Mucosa of rectum (tissue), 2 donors: ENCODE data around the gene BNIP2.
A peak's percentile ranks its signal among the peaks of the same experiment; 100 is the strongest.

Experiments used
- H3K27ac ChIP-seq, 2 donors: one replicate each; pipeline ENCODE4 v1.7.0; 2013; ENCODE audit warnings: inconsistent platforms in 2 of 2, low read depth in 2 of 2, low read length in 2 of 2
- H3K27me3 ChIP-seq, 2 donors: one replicate each; pipeline ENCODE4 v1.7.0; 2013; ENCODE audit warnings: low read length in 2 of 2; ENCODE audit not compliant: control insufficient read depth in 2 of 2, insufficient read depth in 2 of 2
- H3K36me3 ChIP-seq, 2 donors: one replicate each; pipeline ENCODE4 v1.7.0; 2013; ENCODE audit warnings: low read length in 2 of 2; ENCODE audit not compliant: control insufficient read depth in 2 of 2, insufficient read depth in 2 of 2
- H3K4me1 ChIP-seq, 2 donors: one replicate each; pipeline ENCODE4 v1.7.0; 2013; ENCODE audit warnings: low read length in 2 of 2, mild to moderate bottlenecking in 1 of 2; ENCODE audit not compliant: control insufficient read depth in 2 of 2, insufficient read depth in 2 of 2
- H3K4me3 ChIP-seq, 2 donors: one replicate each; pipeline ENCODE4 v1.7.0; 2013; ENCODE audit warnings: low read length in 2 of 2
- H3K9ac ChIP-seq, 2 donors: one replicate each; pipeline ENCODE4 v1.7.0; 2013; ENCODE audit warnings: low read length in 2 of 2, low read depth in 1 of 2, mild to moderate bottlenecking in 1 of 2
- H3K9me3 ChIP-seq, 2 donors: one replicate each; pipeline ENCODE4 v1.7.0; 2013; ENCODE audit warnings: low read length in 2 of 2; ENCODE audit not compliant: control insufficient read depth in 2 of 2
- donor health status: healthy.
- donor health status: Normal muscosa, but diverticular disease.

The BNIP2 gene

DNA sequence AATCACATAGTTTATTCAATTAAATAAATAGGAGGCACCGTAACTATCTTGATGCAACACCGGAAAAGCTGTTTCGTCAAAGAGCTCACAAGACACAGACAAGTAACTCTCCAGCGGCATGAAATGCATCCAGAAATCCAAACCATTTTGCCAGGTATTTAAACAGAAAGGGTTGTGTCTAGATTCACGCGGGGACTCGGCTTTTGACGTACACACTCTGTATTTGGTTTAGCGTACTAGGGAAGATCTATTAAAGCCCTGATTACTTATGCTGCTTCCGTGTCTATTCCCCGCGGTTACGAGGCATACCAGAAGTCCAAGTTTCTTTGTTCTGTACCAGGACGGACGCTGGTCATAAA lies 718 bp downstream of the BNIP2 start:
- Histone ChIP-seq H3K9ac (peak overlapping the region; percentile 98 to 100), H3K4me3 (peak overlapping the region; percentile 91 to 97), H3K27me3 (no peaks in the 10 kb centered on the region), H3K27ac (peak overlapping the region; percentile 100), H3K36me3 (peaks cover 2 to 5% of the 10 kb centered on the region in 2 donors), H3K9me3 (no peaks in the 10 kb centered on the region), H3K4me1 (peaks cover 11 to 21% of the 10 kb centered on the region in 2 donors)

DNA sequence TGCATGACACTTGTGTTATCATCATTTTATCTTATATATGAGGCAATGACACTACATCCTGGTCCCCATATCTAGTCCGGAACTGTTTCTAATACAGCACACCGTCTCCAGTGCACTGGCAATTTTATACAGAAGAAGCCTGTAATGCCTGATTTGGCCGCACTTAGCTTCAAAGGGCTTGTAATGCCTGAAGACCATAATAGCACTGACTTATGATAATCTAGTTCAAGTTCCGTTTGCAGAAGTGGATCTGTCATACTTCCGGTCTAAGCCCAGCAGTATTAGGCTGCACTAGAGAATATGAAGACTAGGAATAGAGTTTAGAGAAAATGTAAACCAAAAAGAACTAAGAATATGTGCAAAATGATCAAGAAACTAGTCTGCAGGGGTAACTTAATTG lies 1.3 kb downstream of the BNIP2 start:
- H3K9ac ChIP-seq = peak overlapping the region; percentile 98 to 100
- H3K4me1 ChIP-seq = peaks cover 11 to 21% of the 10 kb centered on the region in 2 donors
- H3K36me3 ChIP-seq = peaks cover 5 to 7% of the 10 kb centered on the region in 2 donors
- no peaks in the 10 kb centered on the region for H3K27me3 ChIP-seq
- no peaks in the 10 kb centered on the region for H3K9me3 ChIP-seq
- peak overlapping the region; percentile 100 for H3K27ac ChIP-seq
- H3K4me3 ChIP-seq = peak overlapping the region; percentile 91 to 97

DNA sequence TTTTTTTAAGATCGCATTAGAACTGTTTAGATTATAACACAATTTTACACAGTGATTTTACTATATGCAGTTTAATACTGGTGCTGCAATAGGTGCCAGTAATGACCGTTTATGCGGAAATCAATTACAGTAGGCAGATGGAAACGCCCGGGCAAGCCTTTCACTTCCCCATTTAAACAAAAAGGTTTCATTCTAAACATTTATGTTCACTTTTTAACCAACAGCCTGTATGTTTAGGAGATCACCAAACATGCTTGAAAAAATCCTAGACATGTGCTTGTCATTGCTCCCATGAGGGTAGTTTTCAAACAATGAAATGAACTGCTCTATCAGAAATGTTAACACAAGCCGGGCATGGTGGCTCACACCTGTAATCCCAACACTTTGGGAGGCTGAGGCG lies 2.7 kb downstream of the BNIP2 start:
- Histone ChIP-seq H3K4me1 (peaks cover 11 to 21% of the 10 kb centered on the region in 2 donors), H3K27ac (peak overlapping the region; percentile 27 to 44), H3K9me3 (no peaks in the 10 kb centered on the region), H3K36me3 (peaks cover 11% of the 10 kb centered on the region in 2 donors), H3K4me3 (peak overlapping the region in 1 of 2 donors; percentile 28), H3K9ac (no peak overlapping the region), H3K27me3 (no peaks in the 10 kb centered on the region)

DNA sequence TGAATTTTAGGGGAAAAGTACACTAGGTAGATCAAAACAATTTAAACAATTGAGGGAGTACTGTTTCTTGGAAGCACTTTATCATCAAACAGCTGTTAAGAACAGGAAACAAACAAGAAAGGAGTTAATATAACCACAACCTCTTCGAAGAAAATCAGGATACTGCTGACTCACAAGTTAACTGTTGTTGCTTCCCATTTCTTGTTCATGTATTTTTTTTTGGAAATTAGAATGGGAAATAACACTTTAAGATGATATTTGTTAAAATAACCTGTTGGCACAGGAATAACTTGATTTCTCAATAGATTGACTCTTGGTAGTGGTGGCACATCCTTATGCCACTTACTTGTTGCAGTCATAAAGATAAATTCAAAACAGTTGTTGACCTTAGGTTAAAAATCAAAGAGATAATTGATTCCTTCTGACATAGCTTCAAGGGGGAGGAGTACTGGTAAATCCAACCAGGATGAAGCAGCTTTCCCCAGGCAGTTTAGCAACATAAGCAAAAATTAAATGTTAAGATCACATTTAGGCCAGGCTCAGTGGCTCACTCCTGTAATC lies 3.3 kb downstream of the BNIP2 start:
- Histone ChIP-seq H3K4me1 (peaks cover 11 to 21% of the 10 kb centered on the region in 2 donors), H3K36me3 (peaks cover 16 to 17% of the 10 kb centered on the region in 2 donors), H3K9ac (no peak overlapping the region), H3K9me3 (no peaks in the 10 kb centered on the region), H3K27ac (peak overlapping the region in 1 of 2 donors; percentile 44), H3K27me3 (no peaks in the 10 kb centered on the region), H3K4me3 (peak overlapping the region in 1 of 2 donors; percentile 28)

DNA sequence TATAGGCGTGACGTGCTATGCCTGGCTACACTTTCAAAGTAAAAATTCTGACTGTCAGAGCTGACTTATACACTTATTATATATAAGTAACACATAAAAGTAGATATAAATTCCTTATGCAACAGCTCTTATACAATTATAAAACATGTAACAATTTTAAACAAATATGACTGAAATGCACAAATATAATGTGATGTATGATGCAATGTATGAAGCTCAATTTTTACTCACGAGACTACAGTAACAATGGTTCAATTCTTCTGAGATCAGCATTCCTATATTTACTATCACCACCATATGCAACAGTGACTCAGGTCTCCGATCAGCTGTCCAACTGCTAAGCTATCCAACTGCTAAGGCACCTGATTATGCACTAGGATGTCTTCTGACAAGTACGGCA lies 8.2 kb downstream of the BNIP2 start:
- H3K9ac ChIP-seq = no peak overlapping the region
- no peaks in the 10 kb centered on the region for H3K9me3 ChIP-seq
- H3K36me3 ChIP-seq = peaks cover 60% of the 10 kb centered on the region in 2 donors
- H3K4me1 ChIP-seq = peaks cover 0 to 6% of the 10 kb centered on the region in 2 donors
- H3K27me3 ChIP-seq = no peaks in the 10 kb centered on the region
- no peak overlapping the region for H3K4me3 ChIP-seq
- H3K27ac ChIP-seq = no peak overlapping the region

DNA sequence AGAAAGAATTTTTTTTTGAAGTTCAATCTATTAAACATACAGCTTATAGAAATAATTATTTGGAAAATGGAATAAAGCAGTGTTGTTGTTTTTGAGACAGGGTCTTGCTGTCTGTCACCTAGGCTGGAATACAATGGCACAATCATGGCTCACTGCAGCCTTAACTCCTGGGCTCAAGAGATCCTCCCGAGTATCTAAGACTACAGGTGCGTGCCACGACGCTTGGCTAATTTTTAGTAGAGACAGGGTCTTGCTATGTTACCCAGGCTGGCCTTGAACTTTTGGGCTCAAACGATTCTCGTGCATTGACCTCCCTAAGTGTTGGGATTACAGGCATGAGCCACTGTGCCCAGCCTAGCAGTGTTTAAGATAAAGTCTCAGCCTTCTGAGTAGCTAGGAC lies 8.8 kb downstream of the BNIP2 start:
- H3K9me3 ChIP-seq = no peaks in the 10 kb centered on the region
- no peak overlapping the region for H3K9ac ChIP-seq
- H3K36me3 ChIP-seq = peaks cover 64 to 65% of the 10 kb centered on the region in 2 donors
- H3K27ac ChIP-seq = no peak overlapping the region
- H3K4me1 ChIP-seq = peaks cover 0 to under 1% of the 10 kb centered on the region in 2 donors
- no peaks in the 10 kb centered on the region for H3K27me3 ChIP-seq
- no peak overlapping the region for H3K4me3 ChIP-seq

DNA sequence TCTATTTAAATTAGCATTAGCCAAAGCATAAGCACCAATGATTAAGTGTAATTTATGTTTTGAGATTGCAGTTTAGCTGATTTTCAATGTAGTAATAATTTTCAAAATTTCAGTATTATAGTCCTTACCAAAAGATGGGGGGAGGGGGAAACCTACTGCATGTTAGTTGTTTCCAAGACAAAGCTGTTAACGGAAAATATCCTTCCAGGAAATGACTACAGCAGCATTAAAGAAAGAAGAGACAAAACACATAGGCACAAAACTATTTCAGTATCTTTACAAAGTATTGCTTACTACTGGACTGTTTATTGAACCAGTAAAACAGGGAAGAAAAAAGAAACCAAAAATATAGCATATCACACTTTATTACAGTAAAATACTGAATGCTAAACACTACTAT lies 10.5 kb downstream of the BNIP2 start:
- H3K4me1 ChIP-seq = no peaks in the 10 kb centered on the region
- H3K4me3 ChIP-seq = no peak overlapping the region
- H3K9ac ChIP-seq = no peak overlapping the region
- peaks cover 70 to 71% of the 10 kb centered on the region in 2 donors for H3K36me3 ChIP-seq
- H3K9me3 ChIP-seq = no peaks in the 10 kb centered on the region
- no peaks in the 10 kb centered on the region for H3K27me3 ChIP-seq
- H3K27ac ChIP-seq = no peak overlapping the region

DNA sequence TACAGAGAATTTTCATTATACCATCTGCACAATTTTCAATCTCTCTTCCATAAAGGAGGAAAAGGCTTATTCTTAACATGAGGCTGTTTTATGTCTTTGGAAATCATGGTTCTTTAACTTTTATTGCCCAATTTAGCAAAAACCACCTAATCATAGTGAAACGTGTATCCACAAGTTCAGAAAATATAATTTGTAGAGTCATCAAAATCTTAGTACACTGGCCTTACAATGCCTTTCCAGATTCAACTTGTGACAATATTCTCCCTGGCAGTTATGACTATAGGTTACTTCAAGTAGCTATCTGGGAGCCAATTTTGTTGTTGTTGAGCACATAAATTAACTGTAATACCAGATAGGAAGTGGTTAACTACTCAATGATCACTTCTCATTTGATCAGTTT lies 10.9 kb downstream of the BNIP2 start:
- H3K9me3 ChIP-seq = no peaks in the 10 kb centered on the region
- H3K27me3 ChIP-seq = no peaks in the 10 kb centered on the region
- H3K9ac ChIP-seq = no peak overlapping the region
- peaks cover 67 to 75% of the 10 kb centered on the region in 2 donors for H3K36me3 ChIP-seq
- H3K4me1 ChIP-seq = no peaks in the 10 kb centered on the region
- no peak overlapping the region for H3K27ac ChIP-seq
- no peak overlapping the region for H3K4me3 ChIP-seq

DNA sequence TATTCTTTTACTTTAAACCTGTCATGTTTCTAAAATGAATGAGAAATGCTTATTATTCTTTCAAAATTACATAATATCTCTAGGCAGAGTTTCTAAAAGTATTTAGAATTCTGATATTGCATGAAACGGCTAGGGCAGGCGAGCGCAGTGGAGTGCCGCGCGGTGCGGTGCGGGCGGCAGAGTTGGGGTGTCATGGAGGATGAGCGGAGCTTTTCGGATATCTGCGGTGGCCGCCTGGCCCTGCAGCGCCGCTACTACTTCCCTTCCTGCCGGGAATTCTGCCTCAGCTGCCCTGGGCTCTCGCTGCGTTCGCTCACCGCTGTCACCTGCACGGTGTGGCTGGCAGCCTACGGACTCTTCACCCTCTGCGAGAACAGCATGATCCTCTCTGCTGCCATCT lies 12.6 kb downstream of the BNIP2 start:
- H3K27ac ChIP-seq = no peak overlapping the region
- no peak overlapping the region for H3K9ac ChIP-seq
- H3K36me3 ChIP-seq = peaks cover 69 to 85% of the 10 kb centered on the region in 2 donors
- H3K9me3 ChIP-seq = no peaks in the 10 kb centered on the region
- H3K4me3 ChIP-seq = no peak overlapping the region
- H3K4me1 ChIP-seq = no peaks in the 10 kb centered on the region
- H3K27me3 ChIP-seq = no peaks in the 10 kb centered on the region

DNA sequence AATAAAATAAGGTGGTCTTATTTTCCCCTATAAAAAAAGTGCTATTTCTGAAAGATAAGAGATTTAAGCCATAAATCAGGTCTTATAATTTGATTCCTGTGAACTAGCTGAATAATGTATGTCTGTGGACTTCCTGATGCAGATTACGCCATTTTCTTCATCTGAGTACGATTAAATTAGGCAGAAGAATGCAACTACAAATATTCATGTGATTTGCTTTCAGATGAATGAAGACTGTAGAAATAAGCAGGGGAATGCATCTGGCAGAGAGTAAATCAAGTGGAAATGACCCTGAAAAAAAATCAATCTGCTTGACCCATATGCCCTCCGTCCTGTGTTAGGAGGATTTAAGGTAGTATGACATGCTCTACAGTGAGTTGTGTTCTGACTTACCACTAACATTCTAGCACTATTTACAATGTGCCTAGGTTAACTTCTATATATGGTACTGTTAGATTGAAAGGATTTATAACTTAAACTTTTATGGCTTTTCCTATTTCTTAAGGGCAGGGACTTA lies 14.7 kb downstream of the BNIP2 start:
- H3K27me3 ChIP-seq = no peaks in the 10 kb centered on the region

More for the DNA sequence above, 14.7 kb downstream of the BNIP2 start:
- Histone ChIP-seq H3K36me3 (peaks cover 64 to 79% of the 10 kb centered on the region in 2 donors), H3K4me3 (no peak overlapping the region), H3K9ac (no peak overlapping the region), H3K27ac (no peak overlapping the region), H3K4me1 (no peaks in the 10 kb centered on the region), H3K9me3 (no peaks in the 10 kb centered on the region)
